Stimulated activated CD8-positive, alpha-beta memory T cell treated with anti-CD3 and anti-CD28 coated beads, Interleukin-4, amount 100 ng/mL, for 48 hours (primary cell): ENCODE measurements around the gene AQP2.

Experiments used
- DNase-seq: peaks from one replicate; pipeline ENCODE4 v3.0.0-alpha.2; 2020

Gene AQP2

GRCh38 chr12:49959685-49960473, 9.3 kb downstream of the AQP2 start:
- no peak for DNase-seq

- DNase-seq, result no peak
These were observed 10.1 kb downstream of the AQP2 start for GRCh38 chr12:49960474-49961110.

DNA sequence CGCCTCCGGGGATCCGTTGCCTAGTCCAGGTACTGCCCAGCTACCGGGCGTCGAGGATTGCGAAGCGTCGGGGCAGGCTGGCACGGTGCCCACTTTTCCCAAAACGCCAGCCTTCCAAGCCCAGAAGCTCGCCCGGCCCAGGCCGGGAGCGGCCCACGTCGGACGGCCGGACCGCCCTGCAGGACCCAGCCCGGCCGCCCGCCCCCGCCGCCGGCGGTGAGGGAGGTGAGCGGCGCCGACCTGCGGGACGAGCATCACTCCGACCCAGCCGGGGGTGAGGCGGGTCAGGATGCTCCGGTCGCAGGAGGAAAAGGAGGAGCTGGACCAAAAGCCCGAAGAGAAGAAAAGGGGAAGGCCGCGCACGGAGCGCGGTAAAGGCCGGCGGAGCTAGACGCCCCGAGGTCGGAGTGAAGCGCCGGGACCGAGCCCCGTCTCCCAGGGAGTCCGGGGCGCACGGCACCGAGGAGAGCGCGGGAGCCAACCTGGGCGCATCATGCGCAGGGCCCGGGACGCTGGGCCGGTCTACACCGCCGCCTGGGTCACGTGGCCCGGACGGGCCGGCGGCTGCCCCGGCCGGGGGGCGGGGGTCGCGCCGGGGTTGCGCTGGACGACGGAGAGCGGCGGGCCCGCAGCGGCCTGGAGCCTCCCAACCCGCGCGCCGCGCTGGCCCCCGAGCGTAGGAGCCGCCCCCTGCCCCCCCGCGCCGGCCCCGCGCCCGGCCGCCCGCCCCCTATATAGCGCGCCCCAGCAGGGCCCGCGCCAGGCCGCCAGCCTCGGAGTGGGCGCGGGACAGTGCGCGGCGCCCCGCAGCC, 10.8 kb downstream of the AQP2 start, which contains the start of gene AQP5:
Gene AQP5, plus strand, starts transcription at position 762 of the 812 bp plus-strand sequence. CDS start 146 bp downstream, outside the sequence.
- no peak for DNase-seq

DNA sequence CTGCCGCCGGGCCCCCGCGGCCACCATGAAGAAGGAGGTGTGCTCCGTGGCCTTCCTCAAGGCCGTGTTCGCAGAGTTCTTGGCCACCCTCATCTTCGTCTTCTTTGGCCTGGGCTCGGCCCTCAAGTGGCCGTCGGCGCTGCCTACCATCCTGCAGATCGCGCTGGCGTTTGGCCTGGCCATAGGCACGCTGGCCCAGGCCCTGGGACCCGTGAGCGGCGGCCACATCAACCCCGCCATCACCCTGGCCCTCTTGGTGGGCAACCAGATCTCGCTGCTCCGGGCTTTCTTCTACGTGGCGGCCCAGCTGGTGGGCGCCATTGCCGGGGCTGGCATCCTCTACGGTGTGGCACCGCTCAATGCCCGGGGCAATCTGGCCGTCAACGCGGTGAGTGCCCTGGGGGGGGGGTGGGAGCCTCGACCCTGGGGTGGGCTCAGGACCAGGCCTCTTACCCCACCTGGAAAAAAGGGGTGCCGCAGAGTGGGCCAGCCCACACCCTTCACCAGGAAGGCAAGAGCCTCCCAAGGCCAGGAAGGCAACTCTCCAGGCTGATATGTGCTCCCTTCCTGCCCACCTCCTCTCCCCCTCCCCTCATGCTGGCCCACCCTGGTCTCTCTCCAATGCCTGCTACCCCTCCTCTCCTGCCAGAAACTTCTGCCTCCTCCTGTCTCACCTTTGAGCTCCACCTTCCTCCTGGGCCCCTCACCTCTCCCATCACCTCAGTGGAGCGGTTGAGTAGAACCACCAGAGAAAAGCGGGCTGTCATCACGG, 11.6 kb downstream of the AQP2 start:
- DNase-seq, result no peak

- DNase-seq, result no peak
These were observed 12.6 kb downstream of the AQP2 start for GRCh38 chr12:49962861-49963765.

DNA sequence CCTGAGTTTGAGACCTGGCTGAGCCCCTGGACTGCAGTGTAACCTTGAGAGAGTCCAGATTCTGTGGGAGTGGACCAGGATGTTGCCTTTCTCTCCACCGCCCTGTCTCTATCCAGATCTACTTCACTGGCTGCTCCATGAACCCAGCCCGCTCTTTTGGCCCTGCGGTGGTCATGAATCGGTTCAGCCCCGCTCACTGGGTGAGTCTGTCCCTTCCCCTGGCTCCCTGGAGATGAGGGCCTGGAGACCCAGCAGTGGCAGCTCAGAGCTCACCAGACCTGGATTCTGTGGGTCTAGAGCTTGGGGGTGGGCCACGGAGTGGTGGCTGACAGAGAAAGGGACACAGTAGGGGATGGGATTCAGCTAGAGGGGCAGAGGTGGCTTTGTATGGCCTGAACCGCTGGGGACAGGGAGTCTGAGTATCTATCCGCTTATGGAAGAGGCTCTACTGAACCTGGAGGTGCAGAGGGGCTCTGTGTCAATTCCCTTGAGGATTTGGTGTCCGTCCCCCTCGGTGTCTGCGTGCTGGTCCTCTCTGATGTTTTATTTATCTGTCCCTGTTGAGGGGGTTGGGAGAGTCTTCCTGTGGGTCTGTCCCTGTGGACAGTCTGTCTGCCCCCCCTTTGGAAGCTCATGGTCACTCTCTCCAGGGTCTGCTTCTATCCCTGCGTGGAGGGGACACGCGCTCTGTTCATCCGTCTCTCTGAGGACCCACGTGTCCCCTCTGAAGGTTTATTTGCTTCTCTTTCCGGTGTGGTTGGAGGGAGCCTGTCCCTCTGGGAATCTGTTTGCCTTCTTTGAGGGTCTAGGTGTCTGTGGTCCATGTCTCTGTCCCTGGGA, 13.7 kb downstream of the AQP2 start:
- DNase-seq, result no peak

- no peak for DNase-seq
These were observed 14.5 kb downstream of the AQP2 start for GRCh38 chr12:49964849-49965624.

- no peak for DNase-seq
These were observed 15.3 kb downstream of the AQP2 start for GRCh38 chr12:49965836-49966235.

DNA sequence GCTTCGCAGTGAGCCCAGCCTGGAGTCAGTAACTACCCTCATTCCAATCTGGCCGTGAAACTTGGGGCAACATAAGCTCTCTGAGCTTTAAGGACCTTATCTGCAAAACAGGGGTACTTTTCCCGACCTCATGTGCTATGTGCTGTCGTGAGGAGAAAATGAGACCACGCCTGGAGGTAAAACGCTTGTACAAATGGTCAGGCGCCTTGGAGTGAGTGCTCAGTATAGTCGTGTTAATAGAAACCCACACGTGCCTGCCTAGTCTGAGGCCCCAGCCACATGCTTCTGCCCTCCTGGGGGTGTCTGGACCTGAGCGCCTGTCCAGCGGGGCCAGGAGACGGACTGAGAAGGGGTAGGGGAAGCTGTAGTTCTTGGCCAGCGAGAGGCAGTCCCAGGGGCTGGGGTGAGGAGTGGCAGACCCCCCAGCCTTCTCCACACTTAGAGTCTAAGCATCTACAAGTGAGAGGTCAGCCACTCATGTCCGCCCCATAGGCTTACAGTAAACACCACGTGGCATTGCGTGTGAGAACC, 16.0 kb downstream of the AQP2 start:
- DNase-seq, result no peak

DNA sequence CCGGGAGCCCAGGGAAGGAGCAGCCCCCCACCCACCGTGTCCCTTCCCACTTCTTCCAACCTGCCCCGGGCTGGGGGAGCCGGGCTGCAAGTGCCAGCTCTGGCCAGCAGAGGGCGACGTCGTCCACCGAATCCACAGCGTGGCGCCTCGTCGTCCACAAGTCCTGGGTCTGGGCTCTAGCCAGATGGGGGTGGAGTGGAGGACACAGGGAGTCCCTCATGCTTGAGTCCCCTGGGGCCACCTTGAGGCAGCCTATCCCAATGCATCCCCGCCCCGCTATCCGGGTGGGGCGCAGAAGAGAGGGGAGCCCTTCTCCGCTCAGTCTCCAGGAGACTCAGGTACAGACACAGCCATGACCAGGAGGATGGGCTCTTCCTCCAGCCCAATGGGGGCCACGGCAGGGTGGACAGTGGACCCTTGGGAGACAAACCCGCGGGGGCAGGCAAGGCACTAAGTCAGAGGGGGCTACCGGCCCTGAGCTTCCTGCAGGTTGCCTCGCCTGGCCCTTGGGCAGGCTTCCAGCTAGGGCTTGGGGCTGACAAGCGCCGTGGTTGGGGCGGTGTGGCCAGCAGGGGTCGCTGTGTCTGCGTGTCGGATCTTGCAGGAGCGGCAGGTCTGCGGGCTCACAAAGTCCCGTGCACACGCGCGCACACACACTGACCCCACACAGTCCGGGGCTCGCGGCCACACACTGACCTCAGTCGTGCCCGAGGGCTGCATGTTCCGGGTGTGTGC, 16.7 kb downstream of the AQP2 start:
- DNase-seq, result peak; percentile 99

DNA sequence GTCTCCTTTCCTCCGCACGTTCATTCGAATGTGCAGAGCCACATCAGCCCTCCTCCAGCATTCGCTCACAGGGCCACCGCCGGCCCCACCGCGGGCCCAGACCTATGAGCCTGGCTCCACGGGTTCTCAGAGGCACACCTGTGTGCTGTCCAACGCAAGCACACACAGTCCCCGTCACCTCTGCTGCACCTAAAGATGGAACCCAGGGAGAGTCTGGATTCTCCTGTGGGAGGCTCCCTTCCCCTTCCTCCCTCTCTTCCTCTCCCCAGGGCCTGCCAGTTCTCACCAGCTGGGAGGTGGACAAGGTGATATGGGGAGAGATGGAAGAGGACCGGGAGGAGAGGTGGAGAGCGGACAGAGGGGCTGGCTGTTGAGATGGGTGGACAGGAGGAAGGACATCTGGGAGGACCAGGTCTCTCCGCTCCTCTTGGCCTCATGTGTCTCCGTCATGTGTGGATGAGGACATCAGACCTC, 17.3 kb downstream of the AQP2 start:
- DNase-seq, result no peak

DNA sequence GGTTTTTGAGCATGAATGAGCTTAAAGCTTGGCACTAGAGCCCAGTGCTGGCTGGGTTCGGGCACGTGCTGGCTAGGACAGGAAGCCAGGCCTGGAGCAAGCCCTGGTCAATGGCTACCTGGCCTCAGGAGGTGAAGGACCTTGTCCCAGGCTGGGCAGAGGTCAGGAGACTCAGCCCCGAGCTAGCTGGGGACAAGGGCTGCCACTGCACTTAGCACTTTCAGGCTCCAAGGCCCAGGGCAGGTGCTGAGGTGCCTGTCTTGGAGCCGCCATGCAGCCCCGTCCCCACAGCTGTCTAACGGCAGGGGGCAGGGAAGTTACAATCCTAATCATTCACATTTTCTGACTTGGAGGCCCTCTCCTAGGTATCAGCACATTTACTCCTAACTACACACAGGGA, 17.9 kb downstream of the AQP2 start:
- no peak for DNase-seq

GRCh38 chr12:49969027-49969426, 18.5 kb downstream of the AQP2 start:
- DNase-seq, result no peak

DNA sequence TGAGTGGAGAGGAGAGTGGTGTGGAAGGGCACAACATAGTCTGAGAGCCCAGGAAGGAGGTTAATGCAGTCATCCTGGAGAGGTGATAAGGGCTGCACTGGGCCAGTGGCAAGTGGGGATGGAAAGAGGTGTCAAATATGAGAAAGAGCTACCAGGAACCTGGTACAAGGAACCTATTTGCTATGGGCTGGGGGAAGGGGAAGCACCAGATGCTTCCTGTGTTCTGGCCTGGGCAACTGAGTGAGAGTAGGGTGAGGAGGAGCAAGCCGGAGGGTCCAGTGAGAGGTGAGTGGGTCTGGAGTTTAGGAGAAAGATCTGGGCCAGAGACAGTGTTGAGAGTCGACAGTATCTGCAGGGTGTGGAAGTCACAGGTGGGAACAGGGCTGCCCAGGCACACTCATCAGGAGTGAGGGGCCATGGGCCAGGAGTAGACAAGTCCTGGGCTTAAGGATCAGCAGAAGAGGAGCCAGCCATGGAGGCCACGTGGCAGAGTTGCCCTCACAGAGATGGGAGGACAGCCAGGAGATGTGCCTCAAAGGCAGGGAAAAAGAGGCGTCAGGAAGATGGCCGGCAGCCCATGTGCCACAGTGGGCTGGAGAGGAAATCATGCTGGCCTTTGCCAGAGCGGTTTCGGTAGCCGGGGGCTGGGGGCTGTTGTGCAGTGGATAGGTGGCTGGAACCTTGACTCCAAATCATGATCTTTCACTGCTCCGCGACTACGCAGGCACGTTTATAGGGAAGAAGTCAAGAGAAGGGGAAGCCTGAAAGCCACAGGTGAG, 19.3 kb downstream of the AQP2 start:
- no peak for DNase-seq

DNA sequence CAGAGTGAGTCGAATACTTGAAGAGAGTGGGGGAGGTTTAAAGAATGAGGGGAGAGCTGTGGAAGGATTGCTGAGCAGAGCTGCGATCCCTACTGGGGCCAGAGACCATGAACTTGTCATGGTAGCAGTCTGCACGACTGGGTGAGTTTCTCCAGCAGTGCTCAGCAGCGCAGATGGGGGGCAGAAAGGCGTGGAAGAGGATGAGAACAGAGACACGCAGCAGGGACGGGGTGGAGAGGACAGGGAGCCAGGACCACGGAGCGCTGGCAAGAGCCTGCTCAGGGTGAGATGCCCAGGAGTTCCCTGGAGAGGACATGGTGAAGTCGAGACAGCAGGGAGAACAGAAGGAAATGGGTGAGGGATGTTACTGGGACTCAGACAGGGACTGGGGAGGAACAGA, 20.1 kb downstream of the AQP2 start:
- no peak for DNase-seq

DNA sequence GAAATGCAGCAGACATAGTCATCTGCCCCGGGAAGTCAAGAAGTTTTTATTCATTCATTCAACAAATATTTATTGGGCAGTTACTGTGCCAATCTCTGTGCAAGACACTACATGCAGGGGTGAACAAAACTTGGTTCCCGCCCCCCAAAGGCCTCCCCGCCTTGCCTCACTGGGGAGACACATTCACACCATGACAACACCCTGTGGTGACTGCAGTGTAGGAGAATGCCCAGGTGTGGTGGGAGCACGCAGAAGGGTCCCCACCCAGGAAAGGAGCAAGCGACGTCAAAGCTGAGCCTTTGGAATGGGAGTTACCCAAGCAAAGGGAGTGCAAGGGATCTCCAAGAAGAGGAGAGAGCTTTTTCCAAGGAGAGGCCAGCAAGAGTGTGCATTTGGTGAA, 20.6 kb downstream of the AQP2 start:
- DNase-seq, result no peak

- no peak for DNase-seq
These were observed 21.6 kb downstream of the AQP2 start for GRCh38 chr12:49972129-49972528.
